Measurements from ENCODE around the gene MYH7. TPM values are rescaled to one million over a fixed set of nuclear protein-coding genes. Genes with fewer than 3 reads are reported as not detected.

Gene MYH7
- total RNA-seq, 1 donor from 2014 or later, result not detected

- no peaks in the 10 kb centered on the region for H3K27me3 ChIP-seq (ENCODE audit: insufficient read depth, low read length)
- DNase-seq (ENCODE audit: low read depth) (no peak), FAIRE-seq (no peak)
- Mint-ChIP-seq H3K36me3 (ENCODE audit: low read depth, unreplicated experiment) (no peaks in the 10 kb centered on the region), H3K9me3 (ENCODE audit: unreplicated experiment) (peaks cover 2% of the 10 kb centered on the region), H3K4me1 (ENCODE audit: low read depth, unreplicated experiment) (no peaks in the 10 kb centered on the region), H3K4me3 (ENCODE audit: unreplicated experiment) (no peak overlapping the region), H3K27me3 (ENCODE audit: low read depth, unreplicated experiment) (peaks cover 63% of the 10 kb centered on the region), H3K27ac (ENCODE audit: unreplicated experiment) (peak overlapping the region; percentile 22)
- TF ChIP-seq EZH2 (IDR thresholded peaks at IDR 0.05; ENCODE audit: insufficient read depth, low read length) (no peak), CTCF (IDR thresholded peaks at IDR 0.05; ENCODE audit: insufficient read depth, low read depth, low read length) (no peak)
- no peaks in the 10 kb centered on the region for H4K20me1 ChIP-seq (ENCODE audit: insufficient read depth, low read length)
- no peak overlapping the region for H3K4me3 ChIP-seq (ENCODE audit: insufficient read depth, low read depth, low read length)
- H2AFZ ChIP-seq (ENCODE audit: low read depth, low read length), result no peak overlapping the region
- H3K27ac ChIP-seq (ENCODE audit: low read depth, low read length), result no peak overlapping the region
- H3K9ac ChIP-seq (ENCODE audit: low read length), result no peak overlapping the region
- no peaks in the 10 kb centered on the region for H3K4me1 ChIP-seq (ENCODE audit: insufficient read depth, low read length)
- no peaks in the 10 kb centered on the region for H3K36me3 ChIP-seq (ENCODE audit: insufficient read depth, low read length)
- no peaks in the 10 kb centered on the region for H3K79me2 ChIP-seq (ENCODE audit: insufficient read depth, low read length)
- H3K4me2 ChIP-seq (ENCODE audit: low read length), result no peak overlapping the region
- H3K9me3 ChIP-seq (ENCODE audit: insufficient read depth, low read depth, low read length), result no peaks in the 10 kb centered on the region
Observed at GRCh38 chr14:23414254-23414653, 21.2 kb downstream of the MYH7 start.

GRCh38 chr14:23413681-23414080, 21.8 kb downstream of the MYH7 start:
- no peak overlapping the region for H3K4me3 ChIP-seq (ENCODE audit: insufficient read depth, low read depth, low read length)
- H3K9me3 ChIP-seq (ENCODE audit: insufficient read depth, low read depth, low read length), result no peaks in the 10 kb centered on the region
- Mint-ChIP-seq H3K36me3 (ENCODE audit: low read depth, unreplicated experiment) (no peaks in the 10 kb centered on the region), H3K27ac (ENCODE audit: unreplicated experiment) (no peak overlapping the region), H3K4me1 (ENCODE audit: low read depth, unreplicated experiment) (no peaks in the 10 kb centered on the region), H3K4me3 (ENCODE audit: unreplicated experiment) (no peak overlapping the region), H3K9me3 (ENCODE audit: unreplicated experiment) (peaks cover 2% of the 10 kb centered on the region), H3K27me3 (ENCODE audit: low read depth, unreplicated experiment) (peaks cover 61% of the 10 kb centered on the region)
- no peak overlapping the region for H3K27ac ChIP-seq (ENCODE audit: low read depth, low read length)
- no peak for TF ChIP-seq CTCF (IDR thresholded peaks at IDR 0.05; ENCODE audit: insufficient read depth, low read depth, low read length)
- no peak for TF ChIP-seq EZH2 (IDR thresholded peaks at IDR 0.05; ENCODE audit: insufficient read depth, low read length)
- DNase-seq (ENCODE audit: low read depth), result no peak
- H2AFZ ChIP-seq (ENCODE audit: low read depth, low read length), result no peak overlapping the region
- H4K20me1 ChIP-seq (ENCODE audit: insufficient read depth, low read length), result no peaks in the 10 kb centered on the region
- H3K4me1 ChIP-seq (ENCODE audit: insufficient read depth, low read length), result no peaks in the 10 kb centered on the region
- no peaks in the 10 kb centered on the region for H3K27me3 ChIP-seq (ENCODE audit: insufficient read depth, low read length)
- no peak overlapping the region for H3K4me2 ChIP-seq (ENCODE audit: low read length)
- FAIRE-seq, result no peak
- H3K79me2 ChIP-seq (ENCODE audit: insufficient read depth, low read length), result no peaks in the 10 kb centered on the region
- no peak overlapping the region for H3K9ac ChIP-seq (ENCODE audit: low read length)
- H3K36me3 ChIP-seq (ENCODE audit: insufficient read depth, low read length), result no peaks in the 10 kb centered on the region

- no peaks in the 10 kb centered on the region for H4K20me1 ChIP-seq (ENCODE audit: insufficient read depth, low read length)
- no peak for FAIRE-seq
- no peaks in the 10 kb centered on the region for H3K27me3 ChIP-seq (ENCODE audit: insufficient read depth, low read length)
- H2AFZ ChIP-seq (ENCODE audit: low read depth, low read length), result no peak overlapping the region
- H3K4me1 Mint-ChIP-seq (ENCODE audit: low read depth, unreplicated experiment), result no peaks in the 10 kb centered on the region
- no peaks in the 10 kb centered on the region for H3K79me2 ChIP-seq (ENCODE audit: insufficient read depth, low read length)
- DNase-seq (ENCODE audit: low read depth), result no peak
- peaks cover 2% of the 10 kb centered on the region for H3K9me3 Mint-ChIP-seq (ENCODE audit: unreplicated experiment)
- H3K27me3 Mint-ChIP-seq (ENCODE audit: low read depth, unreplicated experiment), result peaks cover 68% of the 10 kb centered on the region
- no peak overlapping the region for H3K4me2 ChIP-seq (ENCODE audit: low read length)
- H3K4me3 ChIP-seq (ENCODE audit: insufficient read depth, low read depth, low read length), result no peak overlapping the region
- TF ChIP-seq CTCF (IDR thresholded peaks at IDR 0.05; ENCODE audit: insufficient read depth, low read depth, low read length) (no peak), EZH2 (IDR thresholded peaks at IDR 0.05; ENCODE audit: insufficient read depth, low read length) (no peak)
- H3K36me3 Mint-ChIP-seq (ENCODE audit: low read depth, unreplicated experiment), result no peaks in the 10 kb centered on the region
- H3K27ac ChIP-seq (ENCODE audit: low read depth, low read length), result no peak overlapping the region
- no peak overlapping the region for H3K4me3 Mint-ChIP-seq (ENCODE audit: unreplicated experiment)
- no peak overlapping the region for H3K9ac ChIP-seq (ENCODE audit: low read length)
- H3K9me3 ChIP-seq (ENCODE audit: insufficient read depth, low read depth, low read length), result no peaks in the 10 kb centered on the region
- no peak overlapping the region for H3K27ac Mint-ChIP-seq (ENCODE audit: unreplicated experiment)
- H3K4me1 ChIP-seq (ENCODE audit: insufficient read depth, low read length), result no peaks in the 10 kb centered on the region
- H3K36me3 ChIP-seq (ENCODE audit: insufficient read depth, low read length), result no peaks in the 10 kb centered on the region
Observed at GRCh38 chr14:23411563-23412525, 23.6 kb downstream of the MYH7 start.

All from astrocyte (in vitro differentiated cells and primary cell).